Hepatocyte (in vitro differentiated cells): ENCODE results near the gene CCL4.

Source experiments
- EZH2phosphoT487 ChIP-seq: fragments of 200-600 bp; sonication (generic); IDR thresholded peaks from one replicate; pipeline ENCODE4 v1.6.1; 2018; ENCODE audit warnings: antibody characterized with exemption, mild to moderate bottlenecking, low read depth, moderate library complexity; ENCODE audit not compliant: unreplicated experiment, severe bottlenecking
- TF ChIP-seq, protein P1 (sequence below): fragments of 200-600 bp; sonication (generic); IDR thresholded peaks from 2 replicates; pipeline ENCODE4 v1.5.1; 2016; ENCODE audit warnings: antibody characterized with exemption, mild to moderate bottlenecking; ENCODE audit not compliant: poor library complexity

GRCh38 chr17:36152639-36153120 is 49.1 kb downstream of the CCL4 start:
- TF ChIP-seq, protein P1, sequence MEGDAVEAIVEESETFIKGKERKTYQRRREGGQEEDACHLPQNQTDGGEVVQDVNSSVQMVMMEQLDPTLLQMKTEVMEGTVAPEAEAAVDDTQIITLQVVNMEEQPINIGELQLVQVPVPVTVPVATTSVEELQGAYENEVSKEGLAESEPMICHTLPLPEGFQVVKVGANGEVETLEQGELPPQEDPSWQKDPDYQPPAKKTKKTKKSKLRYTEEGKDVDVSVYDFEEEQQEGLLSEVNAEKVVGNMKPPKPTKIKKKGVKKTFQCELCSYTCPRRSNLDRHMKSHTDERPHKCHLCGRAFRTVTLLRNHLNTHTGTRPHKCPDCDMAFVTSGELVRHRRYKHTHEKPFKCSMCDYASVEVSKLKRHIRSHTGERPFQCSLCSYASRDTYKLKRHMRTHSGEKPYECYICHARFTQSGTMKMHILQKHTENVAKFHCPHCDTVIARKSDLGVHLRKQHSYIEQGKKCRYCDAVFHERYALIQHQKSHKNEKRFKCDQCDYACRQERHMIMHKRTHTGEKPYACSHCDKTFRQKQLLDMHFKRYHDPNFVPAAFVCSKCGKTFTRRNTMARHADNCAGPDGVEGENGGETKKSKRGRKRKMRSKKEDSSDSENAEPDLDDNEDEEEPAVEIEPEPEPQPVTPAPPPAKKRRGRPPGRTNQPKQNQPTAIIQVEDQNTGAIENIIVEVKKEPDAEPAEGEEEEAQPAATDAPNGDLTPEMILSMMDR: peak; percentile 7
- TF ChIP-seq EZH2phosphoT487: no peak
